ENCODE data around the gene ADSS1.

- no peak for TF ChIP-seq CTCF (IDR thresholded peaks at IDR 0.05 in 2 of 3, conservative IDR thresholded peaks at IDR 0.05 in 1 of 3; ENCODE audit: borderline replicate concordance in 1 of 3, insufficient read depth in 1 of 3, low read depth in 2 of 3, low read length in 2 of 3)
- TF ChIP-seq POLR2A (IDR thresholded peaks at IDR 0.05; ENCODE audit: borderline replicate concordance, extremely low read depth, insufficient read depth, insufficient read length): no peak
- no peak for TF ChIP-seq EZH2phosphoT487 (IDR thresholded peaks at IDR 0.05; ENCODE audit: borderline replicate concordance)
Measured at GRCh38 chr14:104776961-104777807, 53.2 kb downstream of the ADSS1 start.
